ENCODE results near the gene GNAS-AS1.

Gene GNAS-AS1

DNA sequence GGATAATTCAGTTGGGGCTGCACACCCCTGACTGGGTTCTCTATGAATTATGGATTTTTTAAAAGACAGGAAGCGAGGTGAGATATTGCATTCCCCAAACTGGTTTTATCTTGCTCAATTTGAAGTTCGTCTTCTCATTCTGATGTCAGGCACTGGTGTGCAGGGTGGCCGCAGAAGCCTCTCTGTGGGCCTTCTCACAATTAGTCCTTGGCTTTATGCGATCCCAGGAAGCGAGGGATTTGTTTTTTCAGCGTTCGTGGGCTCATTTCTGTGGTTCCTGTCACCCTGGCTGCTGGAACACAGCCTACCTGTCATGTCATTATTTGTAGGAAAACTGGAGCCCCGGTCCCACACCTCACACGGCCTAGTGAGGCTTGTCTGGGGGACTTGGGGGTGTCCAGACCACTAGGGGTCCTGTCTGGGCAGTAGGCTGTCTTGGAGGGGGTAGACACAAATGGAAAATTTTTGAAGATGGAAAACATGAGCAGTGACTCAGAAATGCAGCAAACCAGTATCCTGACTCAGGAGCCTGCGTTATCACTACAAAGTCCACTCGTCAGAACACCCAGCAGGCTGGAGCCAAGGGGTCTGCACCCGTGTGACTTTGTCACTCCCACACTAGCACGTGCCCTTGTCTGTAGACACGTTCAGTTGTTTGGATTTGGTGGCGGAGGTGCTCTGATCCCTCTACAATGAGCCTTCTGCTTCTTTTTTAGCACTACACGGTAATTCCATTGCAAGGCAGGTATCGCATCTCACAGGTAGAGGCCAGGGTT is 42.2 kb downstream of the GNAS-AS1 start:
- no peak for DNase-seq (ENCODE audit: low spot score)

DNA sequence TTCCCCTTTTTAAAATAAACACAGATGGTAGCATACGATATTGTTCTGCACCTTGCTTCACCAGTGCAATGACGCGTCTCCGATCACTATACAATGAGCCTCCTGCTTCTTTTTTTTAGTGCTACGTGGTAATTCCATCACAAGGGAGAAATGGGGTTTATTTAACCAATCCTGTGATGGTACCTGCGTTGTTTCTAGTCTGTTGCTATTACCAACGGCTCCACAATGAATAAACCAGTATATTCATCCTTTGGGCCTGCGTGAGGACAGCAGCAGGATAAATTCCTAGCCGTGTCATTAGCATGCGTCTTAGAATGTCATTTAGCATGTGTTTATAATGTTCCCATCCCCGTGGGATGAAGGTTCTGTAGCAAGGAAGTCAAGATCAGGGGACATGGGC is 42.9 kb downstream of the GNAS-AS1 start:
- no peak for DNase-seq (ENCODE audit: low spot score)

DNA sequence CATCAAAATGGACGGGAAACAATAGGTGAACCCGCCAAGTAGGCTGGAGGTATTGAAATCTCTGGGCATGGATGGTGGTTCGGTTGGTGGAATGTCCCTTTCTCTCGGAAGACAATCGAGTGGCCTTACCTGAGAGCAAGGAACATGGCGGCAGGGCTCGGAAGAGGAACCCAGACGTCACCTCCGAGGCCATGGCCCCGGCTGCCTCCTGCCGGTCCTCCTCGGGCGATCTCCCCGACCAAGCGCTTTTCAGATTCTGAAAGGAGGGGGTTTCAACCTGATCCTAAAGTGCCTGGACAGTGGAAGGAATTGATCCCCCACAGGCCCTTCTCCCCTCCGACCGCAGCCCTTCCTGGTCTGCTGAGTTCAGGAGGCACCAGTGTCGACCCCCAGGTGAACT is 47.2 kb downstream of the GNAS-AS1 start:
- no peak for DNase-seq (ENCODE audit: low spot score)

DNA sequence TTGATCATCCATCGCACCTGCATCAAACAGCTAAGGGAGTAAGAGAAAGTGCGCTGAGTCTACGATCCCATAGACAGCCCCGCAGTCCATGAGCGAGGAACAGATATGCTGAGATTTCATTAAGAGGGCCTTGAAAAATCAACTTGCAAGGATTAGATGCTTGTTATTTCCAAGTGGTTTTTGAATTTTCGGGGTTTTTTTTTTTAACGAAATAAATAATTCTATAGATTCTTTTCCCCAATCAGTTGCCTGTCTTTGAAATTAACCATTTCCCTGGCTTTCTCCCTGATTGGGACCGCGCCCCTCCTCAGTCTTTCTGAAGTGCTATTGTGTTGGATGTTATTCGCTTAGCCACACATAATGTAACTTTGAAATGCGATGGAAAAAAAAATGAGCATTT is 48.6 kb downstream of the GNAS-AS1 start:
- DNase-seq (ENCODE audit: low spot score): no peak

DNA sequence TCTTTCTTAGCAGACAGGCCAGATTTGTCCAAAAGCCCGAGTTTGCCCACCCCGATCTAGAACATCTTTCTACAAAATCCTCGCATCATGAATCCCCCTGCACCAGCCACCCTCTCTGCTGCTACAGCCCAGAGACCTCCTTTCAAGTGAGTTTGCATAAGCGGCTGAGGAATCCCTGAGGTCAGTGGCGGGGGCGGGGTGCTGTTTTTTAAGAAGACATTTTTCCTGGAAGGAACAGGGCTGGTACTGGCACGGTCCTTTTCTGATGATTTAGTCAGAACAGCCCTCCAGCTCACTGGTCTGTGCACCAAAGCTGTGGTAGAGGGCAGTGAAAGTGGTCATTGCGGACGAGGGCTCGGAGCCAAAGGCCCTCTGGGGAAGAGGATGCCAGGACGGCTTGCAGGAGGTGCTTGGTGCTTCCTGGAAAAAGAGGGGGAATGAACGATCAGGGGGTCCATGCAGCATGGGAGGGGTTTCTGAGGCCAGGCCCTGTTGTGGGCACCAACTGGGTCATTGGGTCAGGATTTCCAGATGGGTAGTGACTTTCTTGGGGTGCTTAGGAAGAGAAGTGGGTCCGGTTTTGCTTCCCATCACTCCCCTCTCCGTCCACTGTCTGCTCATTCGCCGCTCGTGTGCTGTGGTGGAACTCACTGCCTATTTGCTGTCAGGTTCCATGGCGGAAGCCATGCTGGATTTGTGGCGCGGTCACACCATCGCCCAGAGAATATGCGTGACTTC is 50.4 kb downstream of the GNAS-AS1 start:
- DNase-seq (ENCODE audit: low spot score): no peak

DNA sequence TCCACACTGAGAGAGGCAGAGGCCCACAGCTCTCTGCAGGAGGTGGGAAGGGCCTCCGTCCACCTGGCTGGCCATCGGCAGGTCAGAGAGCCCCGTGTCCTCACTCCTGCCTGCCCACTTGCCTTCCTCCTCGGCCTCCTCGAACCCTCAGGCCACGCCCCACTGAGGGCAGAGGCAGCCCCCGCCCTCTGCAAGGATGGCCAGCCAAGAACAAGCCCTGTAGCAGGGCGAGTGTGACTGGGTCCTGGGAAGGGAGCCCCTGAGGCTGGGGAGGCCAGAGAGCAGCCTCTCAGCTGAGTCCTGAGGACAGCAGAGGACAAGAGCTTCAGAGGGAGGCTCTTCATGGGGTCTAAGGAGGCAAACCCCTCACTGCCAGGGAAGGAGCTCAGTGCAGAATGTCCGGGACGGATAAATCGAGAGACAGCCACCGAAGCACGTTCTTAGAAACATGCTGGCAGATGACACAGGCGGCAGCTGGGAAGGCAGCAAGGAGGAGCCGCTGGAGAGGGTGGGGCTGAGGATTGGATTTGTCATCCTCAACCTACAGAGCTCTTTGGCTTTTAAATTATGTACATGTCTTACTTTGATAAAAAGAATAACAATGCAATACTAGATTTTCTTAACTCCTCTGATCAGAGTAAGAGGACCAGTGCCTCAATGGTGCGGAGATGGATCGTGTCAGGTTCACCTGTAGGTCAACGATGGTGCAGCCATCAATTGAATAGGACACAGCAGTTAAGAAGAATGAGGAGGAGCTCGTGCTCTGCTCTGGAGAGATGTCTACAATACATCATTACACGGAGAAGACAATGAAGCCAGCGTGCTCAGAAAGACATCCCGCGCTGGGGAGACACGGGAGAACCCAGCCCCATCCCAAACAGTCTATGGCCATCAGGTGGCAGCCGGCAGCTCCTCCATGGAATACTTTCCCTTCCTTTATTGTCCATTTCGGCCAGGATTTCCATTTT is 53.0 kb downstream of the GNAS-AS1 start:
- no peak for DNase-seq (ENCODE audit: low spot score)

DNA sequence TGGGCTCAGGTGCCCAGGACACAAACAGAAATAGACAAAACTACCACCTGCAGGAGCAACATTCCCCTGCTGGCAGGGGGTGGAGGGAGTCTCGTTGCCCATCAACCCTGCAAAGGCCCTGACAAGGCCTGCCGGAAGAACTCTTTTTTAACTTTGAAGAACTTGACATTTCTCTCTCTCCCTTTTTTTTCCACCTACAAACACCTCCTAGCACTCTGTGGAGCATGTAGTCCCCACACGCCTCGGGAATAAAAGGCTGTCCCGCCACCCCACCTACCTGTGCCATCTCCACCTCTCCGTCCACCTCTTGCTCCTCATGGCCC is 54.8 kb downstream of the GNAS-AS1 start:
- DNase-seq (ENCODE audit: low spot score): no peak

DNA sequence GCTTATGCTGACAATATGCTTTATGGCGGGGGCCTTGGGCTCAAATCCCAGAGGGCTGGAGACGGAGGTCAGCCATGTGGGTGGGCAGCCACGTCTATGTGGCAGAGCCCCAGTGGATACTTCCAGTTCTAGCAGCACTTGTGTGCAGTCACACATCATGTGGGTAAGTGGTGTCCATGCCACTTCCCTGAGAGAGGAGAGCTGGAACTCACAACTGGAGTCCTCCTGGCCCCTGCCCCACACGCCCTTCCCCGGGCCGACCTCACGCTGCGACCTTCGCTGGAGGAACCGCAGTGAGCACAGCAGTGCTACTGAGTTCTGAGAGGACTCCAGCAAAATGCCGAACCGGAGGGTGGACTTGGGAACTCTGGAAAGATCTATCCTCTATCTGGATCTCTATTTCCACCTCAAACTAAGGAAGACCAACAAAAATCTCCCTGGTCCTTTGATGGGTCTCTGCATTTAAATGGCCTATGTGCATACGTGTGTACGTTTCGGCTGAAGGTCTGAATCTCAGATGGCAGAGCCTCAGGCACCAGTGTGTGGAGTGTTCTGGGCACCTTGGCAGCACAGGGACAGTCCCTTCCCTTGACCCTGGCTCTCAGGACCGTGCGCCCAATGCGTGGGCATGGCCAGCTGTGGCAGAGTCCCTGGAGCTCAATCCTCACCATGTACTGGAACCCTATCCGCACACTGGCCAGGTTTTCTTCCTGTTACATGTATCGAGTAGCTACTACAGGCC is 55.4 kb downstream of the GNAS-AS1 start:
- DNase-seq (ENCODE audit: low spot score): no peak

DNA sequence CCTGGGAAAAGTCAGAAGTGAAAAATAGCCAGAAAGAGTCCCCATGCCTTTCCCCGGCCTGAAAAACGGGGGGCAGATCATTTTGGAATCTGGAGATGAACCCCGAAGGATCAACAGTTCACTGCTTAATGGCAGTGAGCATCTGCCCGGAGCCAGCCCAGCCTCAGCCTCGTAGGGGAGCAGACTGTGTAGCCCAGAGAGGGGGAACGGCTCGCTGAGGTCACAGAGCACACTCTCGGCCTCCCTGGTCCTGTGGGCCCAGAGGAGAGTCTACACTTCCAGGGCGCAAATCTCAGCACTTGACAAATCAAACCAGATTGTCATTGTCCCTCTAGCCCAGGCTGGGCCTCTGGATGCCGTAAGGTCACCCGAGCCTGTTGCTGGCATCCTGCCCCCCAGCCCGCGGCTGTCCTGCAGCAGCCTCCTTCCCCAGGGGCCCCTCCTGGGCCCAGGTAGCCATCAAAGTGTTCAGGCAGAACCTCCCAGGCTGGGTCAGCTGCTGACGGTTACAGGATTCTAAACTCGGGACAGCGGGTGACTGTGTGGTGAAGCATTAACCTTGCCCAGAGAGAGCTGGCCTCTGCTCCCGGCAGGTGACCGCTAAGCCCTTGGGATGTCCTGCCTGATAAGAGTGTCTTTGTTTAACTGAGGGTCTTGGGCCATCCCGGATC is 56.1 kb downstream of the GNAS-AS1 start:
- DNase-seq (ENCODE audit: low spot score): no peak

DNA sequence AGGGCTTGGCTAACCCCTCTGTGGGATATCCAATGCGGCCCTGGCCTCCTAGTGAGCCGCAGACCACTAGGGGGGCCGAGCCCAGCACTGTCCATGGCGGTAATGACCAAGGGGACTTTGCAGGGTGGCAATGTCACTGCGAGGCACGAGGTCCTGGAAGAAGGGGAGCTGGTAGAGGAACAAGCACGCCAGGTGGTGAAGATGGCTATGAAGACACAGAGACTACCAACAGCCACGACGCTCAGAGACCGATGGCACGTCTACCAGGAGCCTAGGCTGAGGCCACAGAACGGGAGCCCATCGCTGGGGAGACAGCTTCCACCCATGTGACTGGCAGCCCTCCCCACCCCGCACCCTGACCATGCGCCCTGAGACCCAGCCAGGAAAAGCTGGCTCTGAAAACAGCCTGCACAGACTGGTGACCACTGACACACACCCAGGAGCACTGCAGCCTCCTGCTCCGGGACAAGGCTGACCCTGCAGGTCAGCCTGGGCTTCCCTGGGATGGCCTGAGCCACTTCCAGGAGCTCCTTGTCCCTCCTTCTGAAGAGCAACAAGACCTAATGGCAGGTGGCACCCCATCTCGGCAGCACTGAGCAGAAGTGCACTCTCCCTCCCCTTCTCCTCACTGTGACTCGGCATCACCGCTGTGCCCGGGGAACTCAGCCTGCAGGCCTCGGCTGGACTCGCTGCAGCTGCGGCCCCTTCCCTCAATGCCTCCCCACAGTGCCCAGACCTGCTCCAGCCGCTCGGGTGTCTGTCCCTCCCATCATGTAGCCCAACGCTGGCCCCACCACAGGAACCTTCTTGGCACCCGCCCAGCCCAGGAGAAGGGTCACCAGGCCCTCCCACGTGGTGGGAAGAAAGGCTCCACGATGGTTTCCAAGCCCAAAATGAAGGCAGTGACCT is 56.9 kb downstream of the GNAS-AS1 start:
- no peak for DNase-seq (ENCODE audit: low spot score)

DNA sequence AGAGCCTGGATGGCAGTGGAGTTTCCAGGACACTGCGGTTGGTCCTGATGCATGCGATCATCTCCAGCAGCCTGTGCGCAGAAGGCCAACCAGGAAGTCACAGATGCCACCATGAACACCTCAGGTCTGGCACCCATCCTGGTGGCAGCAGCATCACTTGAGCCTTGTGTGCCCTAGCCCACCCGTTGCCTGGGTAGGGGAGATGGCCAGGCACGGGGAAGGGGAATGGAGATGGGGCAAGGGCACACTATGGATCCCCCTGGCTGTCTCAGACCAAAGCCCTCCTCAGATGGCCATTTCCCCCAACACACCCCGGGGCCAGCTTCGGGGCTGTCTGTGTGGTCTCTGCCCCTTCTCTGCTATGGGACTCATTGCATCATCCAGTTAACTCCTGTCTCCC is 58.3 kb downstream of the GNAS-AS1 start:
- DNase-seq (ENCODE audit: low spot score): no peak

DNA sequence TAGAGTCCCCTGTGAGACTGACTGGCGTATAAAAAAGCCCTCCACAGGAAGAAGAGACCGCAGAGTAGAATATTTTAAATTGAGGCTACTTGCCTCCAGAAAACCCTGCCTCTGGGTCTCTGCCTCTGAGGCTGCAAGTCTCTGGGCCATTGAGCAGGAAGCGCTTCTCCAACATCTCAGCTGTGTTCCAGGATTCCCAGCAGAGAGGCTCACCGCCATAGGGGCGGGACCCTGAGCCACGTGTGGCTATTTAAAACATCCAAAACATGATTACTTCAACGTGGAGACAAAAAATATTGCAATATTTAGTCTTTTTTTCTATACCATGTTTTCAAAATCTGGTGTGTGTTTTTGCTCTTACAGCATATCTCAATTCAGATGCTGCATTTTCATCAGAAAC is 59.4 kb downstream of the GNAS-AS1 start:
- no peak for DNase-seq (ENCODE audit: low spot score)

DNA sequence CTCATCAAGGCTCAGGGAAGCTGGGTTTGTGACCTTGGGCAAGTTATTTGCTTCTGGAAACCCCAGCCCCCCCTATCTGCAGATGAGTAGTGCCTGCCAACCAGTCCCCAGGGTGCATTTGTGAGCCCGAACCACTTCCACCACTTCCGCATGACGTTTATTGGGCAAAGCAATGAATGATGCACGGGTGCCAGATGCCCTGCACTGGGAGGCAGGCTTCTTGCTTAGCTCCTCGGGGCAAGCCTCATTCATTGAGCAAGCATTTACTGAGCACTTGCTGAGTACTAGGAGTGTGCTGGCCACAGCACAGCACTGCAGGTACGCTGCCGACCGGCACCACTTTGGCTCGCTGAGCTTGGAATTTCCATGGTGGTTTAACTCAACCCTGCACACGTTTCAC is 60.2 kb downstream of the GNAS-AS1 start:
- no peak for DNase-seq (ENCODE audit: low spot score)

DNA sequence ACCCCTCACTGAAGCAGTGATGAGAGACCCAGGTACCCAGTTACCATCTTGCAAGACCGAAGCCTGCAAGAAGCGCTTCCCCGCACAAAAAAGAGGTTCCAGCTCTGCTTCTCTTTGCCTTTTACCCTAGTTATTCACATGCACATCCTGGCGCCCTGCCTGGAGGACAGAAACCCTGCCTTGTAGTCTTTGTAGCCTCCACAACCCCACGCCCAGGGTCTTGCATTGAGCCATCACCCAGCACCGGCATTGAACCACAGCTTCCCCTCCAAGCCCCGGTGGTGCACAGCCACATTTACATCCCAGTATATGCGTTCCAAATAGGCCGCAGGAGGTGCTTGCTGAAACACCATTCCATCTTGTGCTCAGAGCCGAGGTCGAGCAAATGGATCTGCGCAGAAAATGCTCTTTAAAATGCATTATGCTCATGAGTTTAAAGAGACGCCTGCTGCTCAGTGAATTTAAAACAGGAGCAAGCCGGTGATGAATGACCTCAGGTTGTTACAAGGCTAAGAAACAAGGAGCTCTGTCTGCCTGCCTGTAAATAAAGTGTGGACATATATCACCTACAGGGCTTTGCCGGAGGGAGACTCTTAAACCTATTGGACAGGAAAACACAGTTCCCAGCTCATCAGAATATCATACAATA is 61.7 kb downstream of the GNAS-AS1 start:
- DNase-seq (ENCODE audit: low spot score): no peak

DNA sequence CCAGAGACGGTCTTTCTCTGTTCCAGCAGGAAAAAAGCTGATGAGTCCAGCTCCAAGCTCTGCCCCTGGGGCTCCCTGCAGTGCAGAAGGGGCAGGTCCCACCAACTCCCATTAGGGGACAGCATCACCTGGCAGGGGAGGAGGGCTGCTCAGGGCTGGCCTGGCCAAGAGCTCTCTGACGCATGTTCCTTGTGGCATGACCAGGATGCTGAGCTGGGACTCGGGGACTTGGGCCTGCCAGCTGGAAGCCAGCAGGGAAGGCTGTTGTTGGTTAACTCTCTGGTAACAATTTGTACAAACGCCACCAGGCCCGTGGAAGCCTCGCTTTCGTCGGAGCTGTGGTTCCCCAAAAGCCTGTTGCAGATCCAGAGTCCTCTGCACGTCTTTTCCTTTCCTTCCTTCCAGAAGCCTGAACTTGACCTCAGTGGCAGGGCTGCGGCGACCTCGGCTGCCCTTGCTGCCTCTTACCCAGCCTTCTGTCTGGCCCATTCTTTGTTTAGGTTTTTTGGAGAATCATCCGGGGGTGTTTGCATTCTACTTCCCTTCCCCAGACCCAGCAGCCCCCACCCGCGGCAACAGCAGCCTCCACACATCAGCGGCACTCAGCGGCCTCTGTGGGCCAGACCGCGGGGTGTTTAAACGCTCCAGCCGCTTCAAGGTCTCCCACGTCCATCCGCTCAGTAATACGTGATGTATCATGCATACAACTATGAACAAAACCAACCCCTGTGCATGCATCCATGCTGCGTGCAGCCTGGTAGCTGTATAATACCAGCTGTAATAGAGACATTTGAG is 63.3 kb downstream of the GNAS-AS1 start:
- no peak for DNase-seq (ENCODE audit: low spot score)

DNA sequence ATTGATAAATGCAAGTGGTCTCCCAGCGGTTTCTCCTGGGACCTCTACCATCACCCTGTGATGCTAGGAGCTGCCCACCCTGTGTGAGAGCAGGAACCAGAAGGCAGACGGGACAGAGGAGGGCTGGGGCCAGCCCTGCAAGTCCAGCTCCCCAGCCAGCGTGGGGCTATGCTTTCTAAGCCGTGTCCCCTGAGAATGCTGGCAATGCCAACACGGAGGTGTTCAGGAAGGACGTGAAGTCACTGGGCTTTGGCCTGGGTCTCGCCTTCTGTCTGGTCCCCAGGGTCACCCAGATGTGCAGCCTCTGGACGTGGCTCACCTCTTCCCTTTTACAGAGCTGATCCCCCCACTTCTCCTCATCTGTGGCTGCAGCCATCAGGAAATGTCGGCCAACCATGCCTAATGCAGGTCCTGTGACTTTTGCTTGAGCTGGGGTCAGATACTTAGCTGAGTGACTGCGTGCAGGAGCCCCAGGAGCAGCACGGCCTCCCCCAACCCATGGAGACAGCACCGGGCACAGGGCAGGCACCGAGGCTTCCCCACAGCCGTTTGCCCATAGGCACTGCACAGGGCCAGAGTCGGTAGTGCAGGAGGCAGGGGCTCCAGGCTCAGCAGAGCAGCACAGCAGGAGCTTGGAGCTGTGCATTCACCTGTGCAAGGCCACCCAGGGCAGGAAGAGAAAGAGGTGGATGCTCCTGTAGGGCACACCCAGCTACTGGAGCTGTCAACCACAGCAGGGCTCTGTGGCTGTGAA is 66.2 kb downstream of the GNAS-AS1 start:
- DNase-seq (ENCODE audit: low spot score): no peak

DNA sequence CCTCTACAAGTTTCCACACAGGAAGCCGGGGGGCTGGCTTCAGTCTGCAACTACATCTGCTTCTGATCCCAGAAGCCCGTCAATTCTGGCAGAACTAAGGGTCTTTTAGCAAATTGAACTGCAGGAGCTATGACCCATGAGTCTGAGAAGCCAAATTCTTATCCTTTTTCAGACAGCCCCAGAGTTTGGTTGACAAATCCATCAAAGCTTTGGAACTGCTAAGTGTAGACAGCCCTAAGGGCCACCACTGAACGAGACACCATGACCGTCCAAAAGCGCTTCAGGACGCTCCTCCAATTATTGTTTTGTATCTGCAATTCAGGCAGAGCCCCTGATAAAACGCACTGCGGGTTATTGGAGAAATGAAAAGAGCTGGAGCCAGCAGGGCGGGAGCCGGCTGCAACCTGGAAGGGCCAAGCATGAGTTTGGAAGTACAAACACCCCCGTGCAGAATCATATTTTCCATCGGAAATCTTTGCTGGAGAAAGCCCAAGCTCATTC is 67.1 kb downstream of the GNAS-AS1 start:
- no peak for DNase-seq (ENCODE audit: low spot score)

DNA sequence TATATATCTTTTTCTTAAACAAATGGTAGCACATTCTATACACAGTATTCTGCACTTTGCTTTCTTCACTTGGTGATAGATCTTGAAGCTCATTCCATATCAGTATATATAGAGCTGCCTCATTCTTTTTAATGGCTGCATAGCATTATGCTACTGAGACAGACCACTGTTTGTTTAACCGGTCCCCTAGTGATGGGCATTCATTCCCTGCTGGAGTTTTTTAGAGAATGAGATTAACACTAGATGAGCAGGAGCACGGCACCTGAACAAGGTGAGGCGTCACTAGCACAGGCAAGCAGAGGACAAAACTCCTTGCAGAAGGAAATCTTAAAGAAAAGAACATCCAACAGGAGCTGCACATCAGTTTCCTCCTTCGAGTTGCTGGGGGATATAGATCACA is 69.6 kb downstream of the GNAS-AS1 start:
- no peak for DNase-seq (ENCODE audit: low spot score)
